GM12874 (cell line): Measurements from ENCODE around the gene SCYGR6.

ENCODE experiments used
- TF ChIP-seq, protein P1 (sequence below): IDR thresholded peaks from 2 replicates; pipeline ENCODE4 v1.5.1; 2011; ENCODE audit warnings: low read depth, mild to moderate bottlenecking, control low read depth, low read length, moderate library complexity; ENCODE audit not compliant: insufficient read depth

The SCYGR6 gene

DNA sequence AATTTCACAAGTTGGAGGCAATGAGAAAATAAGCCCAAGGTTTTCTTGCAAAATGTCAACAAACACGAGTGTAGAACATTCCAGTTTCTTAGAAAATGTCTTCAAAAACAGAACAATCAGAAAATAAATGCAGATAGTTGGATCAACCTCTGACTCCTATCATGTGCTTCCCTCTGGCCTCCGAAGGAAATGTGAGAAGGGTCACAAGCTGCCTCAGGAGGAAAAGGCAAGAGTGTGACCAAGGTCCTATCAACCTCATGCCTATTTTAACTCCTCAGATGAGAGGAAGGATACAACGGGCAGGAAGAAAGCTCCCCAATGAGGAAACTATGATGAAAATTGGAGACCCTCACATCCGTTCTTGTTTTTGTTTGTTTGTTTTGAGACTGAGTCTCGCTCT, 50.1 kb downstream of the SCYGR6 start:
- TF ChIP-seq, protein P1, sequence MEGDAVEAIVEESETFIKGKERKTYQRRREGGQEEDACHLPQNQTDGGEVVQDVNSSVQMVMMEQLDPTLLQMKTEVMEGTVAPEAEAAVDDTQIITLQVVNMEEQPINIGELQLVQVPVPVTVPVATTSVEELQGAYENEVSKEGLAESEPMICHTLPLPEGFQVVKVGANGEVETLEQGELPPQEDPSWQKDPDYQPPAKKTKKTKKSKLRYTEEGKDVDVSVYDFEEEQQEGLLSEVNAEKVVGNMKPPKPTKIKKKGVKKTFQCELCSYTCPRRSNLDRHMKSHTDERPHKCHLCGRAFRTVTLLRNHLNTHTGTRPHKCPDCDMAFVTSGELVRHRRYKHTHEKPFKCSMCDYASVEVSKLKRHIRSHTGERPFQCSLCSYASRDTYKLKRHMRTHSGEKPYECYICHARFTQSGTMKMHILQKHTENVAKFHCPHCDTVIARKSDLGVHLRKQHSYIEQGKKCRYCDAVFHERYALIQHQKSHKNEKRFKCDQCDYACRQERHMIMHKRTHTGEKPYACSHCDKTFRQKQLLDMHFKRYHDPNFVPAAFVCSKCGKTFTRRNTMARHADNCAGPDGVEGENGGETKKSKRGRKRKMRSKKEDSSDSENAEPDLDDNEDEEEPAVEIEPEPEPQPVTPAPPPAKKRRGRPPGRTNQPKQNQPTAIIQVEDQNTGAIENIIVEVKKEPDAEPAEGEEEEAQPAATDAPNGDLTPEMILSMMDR: no peak
